ENCODE data around the gene KLHL12. TPM values are rescaled to one million over a fixed set of nuclear protein-coding genes. Genes with fewer than 3 reads are reported as not detected.
A peak's percentile ranks its signal among the peaks of the same experiment; 100 is the strongest.

Gene KLHL12
- polyA plus RNA-seq, 2 of the 4 experiments (the other 2 are of a cell fraction) = 19.4 to 59.4 TPM

DNA sequence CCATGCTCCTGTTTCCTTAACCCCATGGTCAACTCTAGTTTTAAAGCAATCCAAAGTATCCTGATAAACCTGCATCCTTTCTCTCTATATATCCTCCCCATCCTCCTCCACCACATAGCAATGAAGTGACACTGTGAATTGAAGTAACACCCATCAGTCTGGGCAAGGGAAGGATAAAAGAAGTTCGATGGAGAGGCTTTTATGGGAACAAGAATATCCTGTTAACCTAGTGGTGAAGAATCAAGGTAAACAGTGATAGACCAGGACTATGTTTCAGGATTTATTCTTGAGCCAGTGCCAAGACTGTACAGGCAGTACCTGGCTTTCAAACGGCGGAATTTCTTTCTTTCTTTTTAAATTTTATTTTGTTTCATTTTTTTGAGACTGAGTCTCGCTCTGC, 55.7 kb downstream of the KLHL12 start:
- Histone ChIP-seq H3K27ac (no peak overlapping the region), H3K4me1 (no peaks in the 10 kb centered on the region), H3K9me3 (no peaks in the 10 kb centered on the region), H3K4me2 (no peak overlapping the region), H3K4me3 (no peak overlapping the region)
- POLR2A ChIA-PET = no interaction called here
- WGBS (ENCODE audit: missing lambda C conversion rate) = 42% methylated on average over 4 of the region's 4 CpGs
- CTCF ChIA-PET = no interaction called here
- FAIRE-seq = no peak
- ATAC-seq = peak in 1 of 2 experiments; percentile 49; a peak in 1 of 6 replicates
- no peak for DNase-seq (ENCODE audit: low read depth in 1 of 2, low spot score in 1 of 2)
- TF ChIP-seq MAFK (IDR thresholded peaks at IDR 0.05; ENCODE audit: partially characterized antibody) = no peak
- TF ChIP-seq KDM1A (IDR thresholded peaks at IDR 0.05; ENCODE audit: low read depth) = no peak
- TF ChIP-seq, protein P1, sequence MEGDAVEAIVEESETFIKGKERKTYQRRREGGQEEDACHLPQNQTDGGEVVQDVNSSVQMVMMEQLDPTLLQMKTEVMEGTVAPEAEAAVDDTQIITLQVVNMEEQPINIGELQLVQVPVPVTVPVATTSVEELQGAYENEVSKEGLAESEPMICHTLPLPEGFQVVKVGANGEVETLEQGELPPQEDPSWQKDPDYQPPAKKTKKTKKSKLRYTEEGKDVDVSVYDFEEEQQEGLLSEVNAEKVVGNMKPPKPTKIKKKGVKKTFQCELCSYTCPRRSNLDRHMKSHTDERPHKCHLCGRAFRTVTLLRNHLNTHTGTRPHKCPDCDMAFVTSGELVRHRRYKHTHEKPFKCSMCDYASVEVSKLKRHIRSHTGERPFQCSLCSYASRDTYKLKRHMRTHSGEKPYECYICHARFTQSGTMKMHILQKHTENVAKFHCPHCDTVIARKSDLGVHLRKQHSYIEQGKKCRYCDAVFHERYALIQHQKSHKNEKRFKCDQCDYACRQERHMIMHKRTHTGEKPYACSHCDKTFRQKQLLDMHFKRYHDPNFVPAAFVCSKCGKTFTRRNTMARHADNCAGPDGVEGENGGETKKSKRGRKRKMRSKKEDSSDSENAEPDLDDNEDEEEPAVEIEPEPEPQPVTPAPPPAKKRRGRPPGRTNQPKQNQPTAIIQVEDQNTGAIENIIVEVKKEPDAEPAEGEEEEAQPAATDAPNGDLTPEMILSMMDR (IDR thresholded peaks at IDR 0.05) = no peak
- TF ChIP-seq POLR2AphosphoS2 (conservative IDR thresholded peaks at IDR 0.05; ENCODE audit: low read length) = no peak
- TF ChIP-seq, protein P2, sequence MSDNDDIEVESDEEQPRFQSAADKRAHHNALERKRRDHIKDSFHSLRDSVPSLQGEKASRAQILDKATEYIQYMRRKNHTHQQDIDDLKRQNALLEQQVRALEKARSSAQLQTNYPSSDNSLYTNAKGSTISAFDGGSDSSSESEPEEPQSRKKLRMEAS (IDR thresholded peaks at IDR 0.05) = no peak

DNA sequence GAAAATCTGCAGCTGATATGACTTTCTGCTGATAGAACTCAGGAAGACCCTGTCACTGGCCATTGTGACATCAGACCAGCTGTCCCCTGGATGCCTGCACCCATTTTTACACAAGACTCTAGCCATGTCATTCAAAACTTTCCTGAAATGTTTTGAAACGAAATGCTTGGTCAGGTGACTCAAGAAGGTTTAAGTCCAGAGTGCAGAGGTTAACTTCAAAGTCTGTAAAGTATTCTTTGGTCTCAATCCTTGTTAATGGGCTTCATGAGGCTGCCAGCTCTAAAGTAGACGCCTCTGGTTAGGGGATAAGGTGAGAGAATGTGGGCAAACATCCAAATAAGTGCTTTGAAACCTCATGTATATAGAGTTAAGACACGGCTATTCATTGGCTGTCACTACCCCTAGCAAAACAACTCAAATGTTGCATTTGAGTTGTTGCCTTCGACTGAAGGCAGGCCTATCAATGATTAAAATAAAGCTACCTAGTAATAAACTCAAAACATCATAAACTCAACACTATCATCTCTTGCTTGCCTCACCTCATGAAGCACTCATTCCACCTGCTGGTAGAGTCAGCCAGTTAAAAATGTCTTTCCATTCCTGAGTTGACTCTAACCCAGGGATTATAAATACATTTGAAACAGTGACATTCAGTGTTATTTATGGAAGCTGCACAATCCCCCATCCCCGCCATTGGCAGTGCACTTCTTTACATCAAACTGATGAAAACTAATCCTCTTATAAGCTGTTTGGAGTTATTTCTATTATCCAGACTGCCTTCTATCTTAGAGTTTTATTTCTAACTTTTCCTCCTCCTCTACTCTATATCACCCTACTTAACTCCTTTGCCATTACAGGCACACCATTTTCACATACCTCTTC, 64.1 kb downstream of the KLHL12 start:
- ChIA-PET CTCF (interaction anchor here (0.8 to 1.8 kb wide), 5 partner anchors 11 to 410 kb away, joined by 3 to 6 read pairs (median 3); no protein-coding TSS in a partner anchor), POLR2A (interaction anchor here (2.1 kb wide), 1 partner anchor 25 kb away, joined by 6 read pairs; no protein-coding TSS in a partner anchor)
- 13% methylated on average over 5 of the region's 5 CpGs for WGBS (ENCODE audit: missing lambda C conversion rate)
- no peaks in the 10 kb centered on the region for H3K9me3 ChIP-seq
- TF ChIP-seq, protein P3, sequence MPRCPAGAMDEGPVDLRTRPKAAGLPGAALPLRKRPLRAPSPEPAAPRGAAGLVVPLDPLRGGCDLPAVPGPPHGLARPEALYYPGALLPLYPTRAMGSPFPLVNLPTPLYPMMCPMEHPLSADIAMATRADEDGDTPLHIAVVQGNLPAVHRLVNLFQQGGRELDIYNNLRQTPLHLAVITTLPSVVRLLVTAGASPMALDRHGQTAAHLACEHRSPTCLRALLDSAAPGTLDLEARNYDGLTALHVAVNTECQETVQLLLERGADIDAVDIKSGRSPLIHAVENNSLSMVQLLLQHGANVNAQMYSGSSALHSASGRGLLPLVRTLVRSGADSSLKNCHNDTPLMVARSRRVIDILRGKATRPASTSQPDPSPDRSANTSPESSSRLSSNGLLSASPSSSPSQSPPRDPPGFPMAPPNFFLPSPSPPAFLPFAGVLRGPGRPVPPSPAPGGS (IDR thresholded peaks at IDR 0.05) = no peak
- no peak for TF ChIP-seq CBX2 (IDR thresholded peaks at IDR 0.05; ENCODE audit: borderline replicate concordance, low read depth)
- TF ChIP-seq CBX8 (IDR thresholded peaks at IDR 0.05) = no peak
- TF ChIP-seq, protein P4, sequence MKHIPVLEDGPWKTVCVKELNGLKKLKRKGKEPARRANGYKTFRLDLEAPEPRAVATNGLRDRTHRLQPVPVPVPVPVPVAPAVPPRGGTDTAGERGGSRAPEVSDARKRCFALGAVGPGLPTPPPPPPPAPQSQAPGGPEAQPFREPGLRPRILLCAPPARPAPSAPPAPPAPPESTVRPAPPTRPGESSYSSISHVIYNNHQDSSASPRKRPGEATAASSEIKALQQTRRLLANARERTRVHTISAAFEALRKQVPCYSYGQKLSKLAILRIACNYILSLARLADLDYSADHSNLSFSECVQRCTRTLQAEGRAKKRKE (CRISPR knock-in tag; IDR thresholded peaks at IDR 0.05; ENCODE audit: low read depth) = no peak
- TF ChIP-seq RCOR1 (IDR thresholded peaks at IDR 0.05; ENCODE audit: low read depth, low read length) = no peak
- no peak for TF ChIP-seq MAFK (IDR thresholded peaks at IDR 0.05; ENCODE audit: partially characterized antibody)
- no peak for TF ChIP-seq NFE2L2 (conservative IDR thresholded peaks at IDR 0.05; ENCODE audit: low read length)
- TF ChIP-seq RNF2 (IDR thresholded peaks at IDR 0.05; ENCODE audit: borderline replicate concordance, low read depth) = no peak
- TF ChIP-seq FOSL2 (IDR thresholded peaks at IDR 0.05) = no peak
- TF ChIP-seq FOSL2 (CRISPR knock-in tag; IDR thresholded peaks at IDR 0.05) = no peak
- no peak for TF ChIP-seq RAD21 (conservative IDR thresholded peaks at IDR 0.05 in 1 of 2, IDR thresholded peaks at IDR 0.05 in 1 of 2)
- TF ChIP-seq KDM1A (IDR thresholded peaks at IDR 0.05; ENCODE audit: low read depth) = no peak
- TF ChIP-seq, protein P5, sequence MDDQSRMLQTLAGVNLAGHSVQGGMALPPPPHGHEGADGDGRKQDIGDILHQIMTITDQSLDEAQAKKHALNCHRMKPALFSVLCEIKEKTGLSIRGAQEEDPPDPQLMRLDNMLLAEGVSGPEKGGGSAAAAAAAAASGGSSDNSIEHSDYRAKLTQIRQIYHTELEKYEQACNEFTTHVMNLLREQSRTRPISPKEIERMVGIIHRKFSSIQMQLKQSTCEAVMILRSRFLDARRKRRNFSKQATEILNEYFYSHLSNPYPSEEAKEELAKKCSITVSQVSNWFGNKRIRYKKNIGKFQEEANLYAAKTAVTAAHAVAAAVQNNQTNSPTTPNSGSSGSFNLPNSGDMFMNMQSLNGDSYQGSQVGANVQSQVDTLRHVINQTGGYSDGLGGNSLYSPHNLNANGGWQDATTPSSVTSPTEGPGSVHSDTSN (IDR thresholded peaks at IDR 0.05) = no peak
- TF ChIP-seq MYC (IDR thresholded peaks at IDR 0.05; ENCODE audit: borderline replicate concordance, low read length) = no peak
- no peak for TF ChIP-seq ZSCAN20 (CRISPR knock-in tag; IDR thresholded peaks at IDR 0.05)
- TF ChIP-seq KDM5A (IDR thresholded peaks at IDR 0.05) = no peak
- TF ChIP-seq, protein P1 (IDR thresholded peaks at IDR 0.05) = no peak
- TF ChIP-seq, protein P6, sequence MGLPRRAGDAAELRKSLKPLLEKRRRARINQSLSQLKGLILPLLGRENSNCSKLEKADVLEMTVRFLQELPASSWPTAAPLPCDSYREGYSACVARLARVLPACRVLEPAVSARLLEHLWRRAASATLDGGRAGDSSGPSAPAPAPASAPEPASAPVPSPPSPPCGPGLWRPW (IDR thresholded peaks at IDR 0.05) = no peak
- TF ChIP-seq JUN (IDR thresholded peaks at IDR 0.05) = no peak
- TF ChIP-seq ESRRA (IDR thresholded peaks at IDR 0.05; ENCODE audit: borderline replicate concordance, low read length) = no peak
- no peaks in the 10 kb centered on the region; the same call in 2 of the 3 replicates for H3K4me1 ChIP-seq
- FAIRE-seq (no peak), ATAC-seq (no peak), DNase-seq (ENCODE audit: low read depth in 1 of 2, low spot score in 1 of 2) (no peak)
- H3K4me2 ChIP-seq = no peak overlapping the region
- H3K27ac ChIP-seq = no peak overlapping the region
- H3K4me3 ChIP-seq = no peak overlapping the region
